Epithelial cell of proximal tubule (primary cell): Measurements from ENCODE around the gene MEG3. TPM values are rescaled to one million over a fixed set of nuclear protein-coding genes. Genes with fewer than 3 reads are reported as not detected.

Source experiments
- DNase-seq: peaks from one replicate; pipeline ENCODE4 v3.0.0-alpha.2; 2011; ENCODE audit warnings: low read depth
- H3K4me3 ChIP-seq: 2 replicates; pipeline ENCODE4 v1.5.1; 2011; ENCODE audit warnings: low read depth, mild to moderate bottlenecking, low read length
- total RNA-seq: library from RNA; depleted of rRNA; stranded (reverse); fragments of >200 nt; gene quantifications from 2 replicates; pipeline ENCODE4 v1.2.3, GENCODE V29; 2015
- TF ChIP-seq, protein P1 (sequence below): conservative IDR thresholded peaks from 2 replicates; pipeline ENCODE4 v1.5.1; 2012; ENCODE audit warnings: low read depth, mild to moderate bottlenecking, low read length

MEG3 gene
- total RNA-seq, 1 donor from 2014 or later, result 26.0 TPM

GRCh38 chr14:100838493-100839314, 12.8 kb downstream of the MEG3 start:
- no peak overlapping the region for H3K4me3 ChIP-seq
- no peak for DNase-seq
- TF ChIP-seq, protein P1, sequence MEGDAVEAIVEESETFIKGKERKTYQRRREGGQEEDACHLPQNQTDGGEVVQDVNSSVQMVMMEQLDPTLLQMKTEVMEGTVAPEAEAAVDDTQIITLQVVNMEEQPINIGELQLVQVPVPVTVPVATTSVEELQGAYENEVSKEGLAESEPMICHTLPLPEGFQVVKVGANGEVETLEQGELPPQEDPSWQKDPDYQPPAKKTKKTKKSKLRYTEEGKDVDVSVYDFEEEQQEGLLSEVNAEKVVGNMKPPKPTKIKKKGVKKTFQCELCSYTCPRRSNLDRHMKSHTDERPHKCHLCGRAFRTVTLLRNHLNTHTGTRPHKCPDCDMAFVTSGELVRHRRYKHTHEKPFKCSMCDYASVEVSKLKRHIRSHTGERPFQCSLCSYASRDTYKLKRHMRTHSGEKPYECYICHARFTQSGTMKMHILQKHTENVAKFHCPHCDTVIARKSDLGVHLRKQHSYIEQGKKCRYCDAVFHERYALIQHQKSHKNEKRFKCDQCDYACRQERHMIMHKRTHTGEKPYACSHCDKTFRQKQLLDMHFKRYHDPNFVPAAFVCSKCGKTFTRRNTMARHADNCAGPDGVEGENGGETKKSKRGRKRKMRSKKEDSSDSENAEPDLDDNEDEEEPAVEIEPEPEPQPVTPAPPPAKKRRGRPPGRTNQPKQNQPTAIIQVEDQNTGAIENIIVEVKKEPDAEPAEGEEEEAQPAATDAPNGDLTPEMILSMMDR, result no peak

GRCh38 chr14:100839315-100839585, 13.3 kb downstream of the MEG3 start:
- TF ChIP-seq, protein P1, result no peak
- no peak for DNase-seq
- no peak overlapping the region for H3K4me3 ChIP-seq

DNA sequence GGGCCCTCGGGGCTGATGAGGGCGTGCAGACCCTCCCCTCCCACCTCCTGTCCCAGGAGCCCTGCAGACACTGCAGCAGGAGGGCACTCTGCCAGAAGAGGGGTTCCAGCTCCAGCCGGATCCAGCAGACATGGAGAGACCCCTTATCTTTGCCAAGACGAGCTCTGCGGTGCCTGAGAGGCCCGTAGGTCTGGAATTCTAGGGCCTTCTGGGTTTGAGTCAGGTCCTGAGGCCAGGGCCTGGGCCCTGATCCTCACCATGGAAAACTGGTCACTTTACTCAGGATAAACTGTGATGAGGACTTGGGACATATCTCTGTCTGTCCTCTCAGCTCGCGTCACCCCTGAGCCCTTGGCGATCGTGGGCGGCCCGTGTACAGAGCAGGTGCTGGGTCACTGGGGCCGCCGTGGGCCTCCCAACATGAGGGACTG, 13.8 kb downstream of the MEG3 start:
- no peak overlapping the region for H3K4me3 ChIP-seq
- DNase-seq, result no peak
- TF ChIP-seq, protein P1, result no peak

- H3K4me3 ChIP-seq, result no peak overlapping the region
- TF ChIP-seq, protein P1, result no peak
- no peak for DNase-seq
Measured at GRCh38 chr14:100840286-100841065, 14.6 kb downstream of the MEG3 start.

DNA sequence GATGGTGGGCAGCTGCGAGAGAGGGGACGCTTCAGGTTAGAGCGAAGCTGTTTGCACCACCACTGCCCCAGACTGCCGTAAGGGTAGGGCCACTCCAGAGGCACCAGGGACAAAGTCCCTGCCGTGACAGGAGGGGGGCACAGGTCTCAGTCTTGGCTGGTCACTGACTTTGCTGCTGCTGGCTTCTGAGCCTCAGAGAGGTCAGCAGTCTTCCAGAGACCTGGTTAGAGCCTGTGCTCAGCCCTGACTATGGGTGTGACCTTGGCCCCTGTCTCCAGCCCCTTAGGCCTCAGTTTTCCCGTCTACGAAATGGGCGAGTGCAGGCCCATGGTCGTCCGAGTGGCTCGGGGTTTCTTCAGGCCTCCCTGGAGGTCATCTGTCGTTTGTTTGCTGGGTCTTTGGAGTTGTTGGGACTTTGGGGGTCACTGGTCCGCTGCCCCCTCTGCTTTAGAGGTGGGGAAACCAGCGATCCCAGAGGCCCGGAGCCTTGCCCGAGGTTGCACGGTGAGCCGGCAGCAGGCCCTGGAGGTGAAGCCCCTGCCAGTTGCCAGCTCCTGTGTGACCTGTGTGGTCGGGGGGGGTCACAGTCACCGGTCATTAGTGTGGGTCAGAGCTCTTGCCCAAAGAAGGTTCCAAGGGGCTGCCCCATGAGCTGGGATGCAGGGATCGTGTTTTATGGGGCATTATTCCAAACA, 15.3 kb downstream of the MEG3 start:
- H3K4me3 ChIP-seq, result no peak overlapping the region
- TF ChIP-seq, protein P1, result no peak
- DNase-seq, result no peak

DNA sequence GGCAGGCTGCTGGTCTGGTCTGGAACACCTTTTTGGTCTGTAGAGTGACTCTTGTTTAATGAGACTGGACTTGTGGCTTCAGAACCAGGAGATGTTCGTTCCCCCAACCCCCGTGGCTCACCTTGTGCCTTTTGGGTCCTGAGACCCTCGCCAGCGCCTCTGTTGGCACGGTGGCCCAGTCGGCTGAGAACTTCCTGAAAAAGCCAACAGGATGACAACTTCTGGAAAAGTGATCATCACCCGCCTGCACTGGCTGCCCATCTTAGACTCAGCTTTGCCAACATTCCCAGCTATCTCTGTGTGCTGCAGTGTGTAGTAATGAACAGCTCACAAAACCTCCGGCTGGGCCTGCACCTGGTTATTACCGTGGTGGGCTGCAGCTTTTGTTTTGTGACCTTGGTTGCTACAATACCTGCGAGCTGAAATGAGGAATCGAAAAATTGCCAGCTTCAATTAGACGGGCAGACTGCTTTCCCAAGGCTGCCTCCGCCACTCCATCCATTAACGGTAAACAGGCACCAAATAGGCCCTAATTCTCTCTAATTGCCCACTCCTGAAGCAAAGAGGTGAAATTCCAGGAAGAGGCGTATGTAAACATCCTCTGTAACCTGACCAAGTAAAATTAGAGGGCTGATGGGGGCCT, 16.0 kb downstream of the MEG3 start:
- no peak for DNase-seq
- TF ChIP-seq, protein P1, result no peak
- H3K4me3 ChIP-seq, result no peak overlapping the region
